Breast epithelium (tissue), 3 donors: Measurements from ENCODE around the gene CLEC4F.

Experiments used
- POLR2A ChIP-seq: fragments of 450-650 bp; IDR thresholded peaks from one replicate; pipeline ENCODE4 v1.6.1; 2016; ENCODE audit warnings: antibody characterized with exemption, mild to moderate bottlenecking, moderate library complexity
- TF ChIP-seq, protein P1 (sequence below), 3 donors: fragments of 450-650 bp; IDR thresholded peaks; one replicate each; pipeline ENCODE4 v1.5.1; 2016 to 2017; ENCODE audit warnings: antibody characterized with exemption in 3 of 3, mild to moderate bottlenecking in 3 of 3, moderate library complexity in 3 of 3

DNA sequence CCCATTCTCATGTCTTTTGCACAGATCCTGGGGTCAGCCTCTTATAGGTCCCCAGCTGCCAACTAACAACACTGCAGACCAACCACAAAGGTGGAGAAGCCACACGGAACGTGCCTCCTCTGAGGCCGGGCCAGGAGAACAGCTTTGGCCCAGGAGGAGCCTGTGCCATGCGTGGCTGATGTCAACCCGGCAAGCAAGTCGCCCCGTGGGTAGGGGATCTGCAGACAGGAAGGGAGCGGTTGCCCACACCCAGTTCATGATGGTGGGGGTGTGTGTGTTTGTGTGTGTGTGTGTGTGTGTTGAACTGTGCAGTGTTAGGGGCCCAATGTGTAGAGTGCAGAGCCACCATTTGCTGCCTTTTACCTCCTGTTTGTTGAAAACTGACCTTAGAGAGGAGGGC, 2.4 kb upstream of the CLEC4F start:
- TF ChIP-seq, protein P1, sequence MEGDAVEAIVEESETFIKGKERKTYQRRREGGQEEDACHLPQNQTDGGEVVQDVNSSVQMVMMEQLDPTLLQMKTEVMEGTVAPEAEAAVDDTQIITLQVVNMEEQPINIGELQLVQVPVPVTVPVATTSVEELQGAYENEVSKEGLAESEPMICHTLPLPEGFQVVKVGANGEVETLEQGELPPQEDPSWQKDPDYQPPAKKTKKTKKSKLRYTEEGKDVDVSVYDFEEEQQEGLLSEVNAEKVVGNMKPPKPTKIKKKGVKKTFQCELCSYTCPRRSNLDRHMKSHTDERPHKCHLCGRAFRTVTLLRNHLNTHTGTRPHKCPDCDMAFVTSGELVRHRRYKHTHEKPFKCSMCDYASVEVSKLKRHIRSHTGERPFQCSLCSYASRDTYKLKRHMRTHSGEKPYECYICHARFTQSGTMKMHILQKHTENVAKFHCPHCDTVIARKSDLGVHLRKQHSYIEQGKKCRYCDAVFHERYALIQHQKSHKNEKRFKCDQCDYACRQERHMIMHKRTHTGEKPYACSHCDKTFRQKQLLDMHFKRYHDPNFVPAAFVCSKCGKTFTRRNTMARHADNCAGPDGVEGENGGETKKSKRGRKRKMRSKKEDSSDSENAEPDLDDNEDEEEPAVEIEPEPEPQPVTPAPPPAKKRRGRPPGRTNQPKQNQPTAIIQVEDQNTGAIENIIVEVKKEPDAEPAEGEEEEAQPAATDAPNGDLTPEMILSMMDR (IDR thresholded peaks at IDR 0.05), result no peak
- TF ChIP-seq POLR2A, result no peak
